ENCODE measurements around the gene HOXC10. TPM values are rescaled to one million over a fixed set of nuclear protein-coding genes. Genes with fewer than 3 reads are reported as not detected.

The HOXC10 gene
- total RNA-seq, 3 donors from 2014 or later (not counting 1 experiment from before 2014, with no cell fraction given): not detected

DNA sequence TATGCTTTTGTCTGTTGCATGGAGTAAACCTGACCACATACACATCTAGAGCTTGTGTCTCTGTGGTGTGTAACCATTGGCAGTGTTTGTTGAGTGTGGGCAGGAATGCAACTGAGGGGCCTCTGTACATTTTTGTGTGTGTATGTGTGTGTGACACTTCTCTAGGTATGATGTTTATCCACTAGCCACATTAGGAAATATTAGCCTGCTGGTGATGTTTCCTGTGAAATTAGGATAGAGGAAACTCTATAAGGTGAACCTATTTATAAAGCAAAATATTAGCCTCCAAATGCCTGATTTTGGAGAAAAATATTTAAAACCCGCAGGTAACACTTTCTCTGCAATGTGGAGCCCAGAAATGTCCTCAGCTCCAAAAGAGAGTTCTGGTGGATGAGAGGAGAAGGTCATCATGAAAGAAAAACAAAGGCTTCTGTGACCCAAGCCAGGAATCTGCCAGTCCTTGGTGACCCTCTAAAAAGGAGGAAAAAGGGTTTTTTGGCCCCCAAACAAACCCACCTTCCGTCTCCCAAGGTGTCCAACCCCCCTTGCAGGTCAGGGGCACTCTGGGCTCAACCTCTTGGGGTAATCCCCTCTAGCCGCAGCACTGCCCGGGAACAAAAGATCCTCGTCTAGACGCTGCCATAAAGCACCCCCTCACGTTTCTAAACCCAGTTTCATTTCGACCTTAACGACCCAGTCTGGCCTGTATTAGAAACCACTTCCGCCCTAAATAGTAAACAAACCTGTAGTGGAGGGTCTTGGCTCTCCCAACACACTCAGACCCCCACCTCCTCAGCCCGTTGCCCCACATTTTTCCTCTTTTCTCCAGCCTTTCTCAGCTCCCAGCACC, 7.1 kb upstream of the HOXC10 start:
- H3K27ac ChIP-seq (ENCODE audit: low read length): no peak overlapping the region
- Mint-ChIP-seq H3K36me3 (no peaks in the 10 kb centered on the region), H3K4me3 (no peak overlapping the region), H3K27ac (no peak overlapping the region), H3K9me3 (no peaks in the 10 kb centered on the region), H3K4me1 (peaks cover 18 to 30% of the 10 kb centered on the region in 2 donors), H3K27me3 (ENCODE audit: low read depth in 2 of 2) (peaks cover 78 to 81% of the 10 kb centered on the region in 2 donors)
- WGBS (ENCODE audit: insufficient coverage): 6% methylated on average over 11 of the region's 11 CpGs
- H3K4me3 ChIP-seq (ENCODE audit: low read length): no peak overlapping the region
- intact Hi-C loops (cut with micrococcal nuclease): loop anchor here (5.0 kb wide), 1 partner anchor 34 kb away; no protein-coding TSS in a partner anchor
- H3K36me3 ChIP-seq (ENCODE audit: control insufficient read depth, insufficient read depth, low read length): no peaks in the 10 kb centered on the region
- H3K9me3 ChIP-seq (ENCODE audit: control insufficient read depth, insufficient read depth, low read length): peaks cover 5% of the 10 kb centered on the region
- TF ChIP-seq CTCF (IDR thresholded peaks at IDR 0.05): no peak
- H3K27me3 ChIP-seq (ENCODE audit: control insufficient read depth, insufficient read depth, low read length): peaks cover 84% of the 10 kb centered on the region
- H3K4me1 ChIP-seq (ENCODE audit: control insufficient read depth, insufficient read depth, low read length): peaks cover 32% of the 10 kb centered on the region
- ATAC-seq (peak in 1 of 3 donors; percentile 47), DNase-seq (no peak)

DNA sequence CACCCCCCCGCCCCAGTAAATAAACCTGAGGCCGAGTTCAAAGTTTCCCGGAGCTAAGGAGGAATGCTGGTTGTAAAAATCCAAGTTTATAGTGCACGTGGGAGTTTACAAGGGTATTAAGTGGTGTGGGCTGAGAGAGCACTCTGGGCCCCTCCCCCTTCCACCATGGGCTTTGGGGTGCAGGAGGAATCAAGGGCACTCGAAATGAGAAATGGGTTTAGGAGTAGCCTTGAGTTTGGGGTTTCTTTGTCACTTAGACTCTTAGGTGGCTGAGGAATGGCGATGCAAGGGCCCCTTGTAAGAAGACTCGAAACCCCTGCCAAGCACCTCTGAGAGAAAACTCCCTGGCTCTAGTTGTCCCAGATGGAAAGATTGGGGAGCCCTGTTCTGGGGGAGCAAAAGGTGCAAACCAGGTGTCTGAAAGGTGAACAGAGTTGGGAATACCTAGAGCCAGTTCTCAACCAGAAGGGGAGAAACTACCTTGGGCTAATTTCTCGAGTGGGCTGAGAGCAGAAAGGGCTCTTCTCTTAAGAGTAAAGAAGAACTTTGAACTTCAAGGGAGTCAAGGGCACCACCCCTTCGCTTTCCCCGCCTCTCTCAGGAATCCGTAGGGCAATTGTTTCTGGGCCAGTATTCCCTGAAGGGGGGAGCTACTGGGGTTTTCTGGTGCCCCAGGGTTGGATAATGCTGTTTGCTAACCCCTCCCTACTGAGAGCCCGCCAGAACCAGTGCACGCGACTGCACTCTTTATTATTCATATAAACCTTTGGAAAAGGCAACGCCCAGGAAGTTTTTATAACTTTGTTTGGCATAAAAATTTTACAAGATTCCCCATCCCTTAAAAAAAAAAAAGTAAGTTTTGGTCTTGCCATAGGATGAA, 6.2 kb upstream of the HOXC10 start:
- Histone ChIP-seq H3K36me3 (ENCODE audit: control insufficient read depth, insufficient read depth, low read length) (no peaks in the 10 kb centered on the region), H3K9me3 (ENCODE audit: control insufficient read depth, insufficient read depth, low read length) (no peaks in the 10 kb centered on the region), H3K4me3 (ENCODE audit: low read length) (no peak overlapping the region), H3K27ac (ENCODE audit: low read length) (no peak overlapping the region), H3K4me1 (ENCODE audit: control insufficient read depth, insufficient read depth, low read length) (peaks cover 24% of the 10 kb centered on the region), H3K27me3 (ENCODE audit: control insufficient read depth, insufficient read depth, low read length) (peaks cover 83% of the 10 kb centered on the region)
- WGBS (ENCODE audit: insufficient coverage): 24% methylated on average over 11 of the region's 15 CpGs
- H3K4me1 Mint-ChIP-seq: peaks cover 11 to 22% of the 10 kb centered on the region in 2 donors
- H3K27me3 Mint-ChIP-seq (ENCODE audit: low read depth in 2 of 2): peaks cover 80 to 82% of the 10 kb centered on the region in 2 donors
- no peak overlapping the region for H3K4me3 Mint-ChIP-seq
- no peak for DNase-seq
- no peaks in the 10 kb centered on the region for H3K36me3 Mint-ChIP-seq
- H3K9me3 Mint-ChIP-seq: no peaks in the 10 kb centered on the region
- intact Hi-C loops (cut with micrococcal nuclease): loop anchor here (5.0 kb wide), 1 partner anchor 34 kb away; no protein-coding TSS in a partner anchor
- ATAC-seq: no peak
- H3K27ac Mint-ChIP-seq: no peak overlapping the region
- no peak for TF ChIP-seq CTCF (IDR thresholded peaks at IDR 0.05)

DNA sequence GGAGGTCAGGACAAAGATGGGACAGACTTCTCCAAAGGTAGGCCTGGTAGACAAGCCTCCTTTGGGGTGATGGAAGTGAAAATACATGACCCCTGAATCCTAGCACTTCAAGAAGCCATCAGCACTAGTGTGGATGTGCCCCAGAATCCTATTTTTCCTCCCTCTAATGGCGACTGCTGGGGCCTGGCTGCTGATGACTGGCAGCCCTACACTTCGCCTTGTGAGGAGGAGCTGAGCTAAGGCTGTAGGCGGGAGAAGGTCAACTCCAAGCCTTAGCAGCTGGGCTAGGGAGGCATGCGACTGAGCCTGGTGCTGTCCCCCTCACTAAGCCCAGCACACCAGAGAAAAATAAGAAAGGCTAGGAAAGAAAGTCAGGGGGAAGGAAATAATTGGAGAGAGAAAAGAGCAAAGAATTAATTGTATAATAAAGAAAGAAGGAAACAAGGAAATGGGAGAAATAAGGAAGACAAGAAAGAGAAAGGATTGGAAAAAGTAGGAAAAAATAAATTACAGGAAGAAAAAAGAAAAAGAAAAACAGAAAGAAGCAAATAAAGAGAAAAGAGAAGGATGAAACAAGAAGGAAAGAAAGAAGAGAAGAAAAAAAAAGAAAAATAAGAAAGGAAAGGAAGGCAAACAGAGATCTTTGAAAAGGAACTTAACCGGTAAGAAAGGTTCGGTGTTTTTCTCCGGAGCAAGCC, 4.7 kb upstream of the HOXC10 start:
- intact Hi-C loops (cut with micrococcal nuclease): loop anchor here (10.0 kb wide), 1 partner anchor 185 kb away; no protein-coding TSS in a partner anchor
- ATAC-seq (no peak), DNase-seq (no peak)
- H3K4me1 ChIP-seq (ENCODE audit: control insufficient read depth, insufficient read depth, low read length): peaks cover 16% of the 10 kb centered on the region
- peaks cover 1% of the 10 kb centered on the region for H3K9me3 ChIP-seq (ENCODE audit: control insufficient read depth, insufficient read depth, low read length)
- no peak for TF ChIP-seq CTCF (IDR thresholded peaks at IDR 0.05)
- H3K36me3 ChIP-seq (ENCODE audit: control insufficient read depth, insufficient read depth, low read length): no peaks in the 10 kb centered on the region
- Mint-ChIP-seq H3K4me3 (no peak overlapping the region), H3K36me3 (no peaks in the 10 kb centered on the region), H3K9me3 (no peaks in the 10 kb centered on the region), H3K27me3 (ENCODE audit: low read depth in 2 of 2) (peaks cover 84 to 91% of the 10 kb centered on the region in 2 donors), H3K27ac (no peak overlapping the region), H3K4me1 (peaks cover 10 to 21% of the 10 kb centered on the region in 2 donors)
- peaks cover 82% of the 10 kb centered on the region for H3K27me3 ChIP-seq (ENCODE audit: control insufficient read depth, insufficient read depth, low read length)
- 17% methylated on average over 6 of the region's 7 CpGs for WGBS (ENCODE audit: insufficient coverage)
- no peak overlapping the region for H3K27ac ChIP-seq (ENCODE audit: low read length)
- no peak overlapping the region for H3K4me3 ChIP-seq (ENCODE audit: low read length)

All from natural killer cell (primary cell).